ENCODE results near the gene ALKBH8.
"Not testable (repeated sequence)": the region's sequence is repeated elsewhere in the genome, so short reads cannot be mapped to it uniquely, and the experiment has no call there.

Gene ALKBH8

DNA sequence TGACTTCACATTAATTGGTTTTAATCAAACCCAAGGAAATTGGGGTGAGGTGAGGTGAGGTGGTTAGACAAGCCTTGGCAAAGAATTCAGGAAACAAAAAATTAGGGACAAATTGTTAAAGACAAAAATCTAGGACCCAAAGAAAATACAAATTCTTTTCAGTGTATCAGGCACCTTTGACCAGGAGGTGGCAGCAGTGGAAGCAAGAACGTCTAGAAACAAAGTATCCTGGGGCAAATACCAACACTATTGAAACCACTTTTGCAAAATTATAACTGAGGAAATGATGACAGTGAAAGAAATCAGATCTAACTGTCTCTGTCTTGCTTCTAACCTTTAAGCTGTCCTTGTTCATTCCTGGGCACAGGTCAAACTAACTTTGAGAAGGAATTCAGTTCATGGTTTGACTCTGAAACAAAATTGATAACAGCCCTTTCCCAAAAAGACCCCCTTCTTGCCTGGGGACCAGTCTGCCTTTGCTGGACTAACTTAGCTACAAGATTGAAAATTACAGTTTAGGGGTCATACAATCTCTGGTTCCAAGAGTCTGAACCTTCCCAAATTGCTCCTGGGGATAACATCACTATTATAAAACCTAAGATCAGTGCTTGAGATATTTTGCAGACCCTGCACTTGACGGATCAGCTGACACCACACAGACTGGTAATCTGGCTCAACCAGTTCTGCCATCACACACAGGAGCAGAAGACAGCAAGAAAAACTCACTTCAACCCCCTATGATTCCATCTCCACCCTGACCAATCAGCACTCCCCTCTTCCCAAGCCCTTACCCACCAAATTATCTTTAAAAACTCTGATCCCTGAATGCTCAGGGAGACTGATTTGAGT is 11.2 kb upstream of the ALKBH8 start:
- peak; percentile 62 to 72 for DNase-seq

DNA sequence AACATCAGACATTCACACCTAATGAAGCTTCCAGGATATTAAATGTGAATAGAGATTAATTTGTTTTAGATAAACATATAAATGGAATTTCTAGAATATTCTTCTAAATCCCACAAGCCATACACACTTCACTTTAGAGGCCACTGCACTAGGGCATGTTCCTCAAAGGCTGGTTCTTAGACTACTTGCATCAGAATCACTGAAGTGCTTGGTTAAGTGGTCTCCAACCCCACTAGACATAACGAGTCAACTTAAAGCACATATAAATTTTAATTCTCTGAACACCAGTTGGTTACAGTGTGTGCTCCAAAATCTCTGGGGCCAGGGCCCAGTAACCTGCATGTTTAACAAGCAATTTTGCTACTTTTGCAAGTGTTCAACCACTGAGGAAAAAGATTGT is 7.9 kb upstream of the ALKBH8 start:
- DNase-seq, result no peak

DNA sequence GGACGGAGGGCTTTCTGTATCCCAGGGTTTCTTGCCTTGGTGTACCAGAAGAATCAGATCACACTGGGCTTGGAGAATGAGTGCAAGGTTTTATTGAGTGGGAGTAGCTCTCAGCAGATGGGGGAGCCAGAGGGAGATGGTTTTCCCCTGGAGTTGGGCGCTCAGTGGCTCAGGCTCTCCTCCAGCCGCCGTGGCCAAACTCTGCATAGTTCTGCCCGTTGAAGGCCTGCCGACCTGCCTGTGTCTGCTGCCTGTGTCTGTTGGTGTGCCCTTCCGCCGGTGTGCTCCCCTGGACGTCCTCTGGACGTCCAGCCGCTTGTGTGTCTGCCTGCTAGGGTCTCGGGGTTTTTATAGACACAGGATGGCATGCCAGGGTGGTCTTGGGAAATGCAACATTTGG is 4.5 kb upstream of the ALKBH8 start:
- no peak for DNase-seq

DNA sequence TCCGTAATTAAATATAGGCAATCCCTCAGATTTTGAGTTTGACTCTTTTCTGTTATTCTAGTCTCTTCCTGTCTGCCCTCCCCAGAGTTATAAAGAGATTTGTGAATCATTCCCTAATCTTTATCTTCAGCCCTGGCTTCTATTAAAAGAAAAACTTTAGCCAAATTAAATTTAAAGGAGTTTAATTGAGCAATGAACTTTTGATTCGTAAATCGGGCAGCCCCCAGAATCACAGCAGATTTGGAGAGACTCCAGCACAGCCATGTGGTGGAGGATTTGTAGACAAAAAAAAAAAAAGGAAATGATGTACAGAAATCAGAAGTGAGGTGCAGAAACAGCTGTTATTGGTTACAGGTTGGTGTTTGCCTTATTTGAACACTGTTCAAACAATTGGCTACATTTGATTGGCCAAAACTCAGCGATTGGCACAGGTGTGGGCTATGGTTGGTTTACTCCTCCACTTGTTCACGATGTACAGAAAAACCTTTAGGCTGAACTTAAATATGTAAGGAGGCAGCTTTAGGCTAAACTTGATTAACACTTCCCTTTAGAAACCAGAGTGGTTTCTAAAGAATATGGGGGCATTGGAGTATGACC is 2.3 kb upstream of the ALKBH8 start:
- no peak for DNase-seq

DNA sequence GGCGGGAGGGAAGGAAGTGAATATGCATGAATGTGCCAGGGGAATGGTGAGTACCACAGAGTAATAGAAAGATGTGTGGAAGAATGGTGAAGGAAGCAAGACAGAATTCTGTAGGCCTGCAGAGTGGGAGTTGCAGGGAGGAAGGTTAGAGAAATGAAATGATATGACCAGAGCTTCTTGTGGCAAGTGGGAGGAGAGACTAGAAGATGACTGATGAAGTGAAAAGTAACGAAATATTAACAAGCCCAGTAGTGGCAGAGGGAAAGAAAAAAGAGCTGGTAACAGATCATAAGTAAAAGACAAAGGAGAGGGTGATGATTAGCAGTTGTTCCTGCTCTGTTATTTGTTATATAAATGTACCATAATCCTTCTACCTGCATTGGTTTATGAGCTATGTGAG is 1.0 kb upstream of the ALKBH8 start:
- no peak for DNase-seq

DNA sequence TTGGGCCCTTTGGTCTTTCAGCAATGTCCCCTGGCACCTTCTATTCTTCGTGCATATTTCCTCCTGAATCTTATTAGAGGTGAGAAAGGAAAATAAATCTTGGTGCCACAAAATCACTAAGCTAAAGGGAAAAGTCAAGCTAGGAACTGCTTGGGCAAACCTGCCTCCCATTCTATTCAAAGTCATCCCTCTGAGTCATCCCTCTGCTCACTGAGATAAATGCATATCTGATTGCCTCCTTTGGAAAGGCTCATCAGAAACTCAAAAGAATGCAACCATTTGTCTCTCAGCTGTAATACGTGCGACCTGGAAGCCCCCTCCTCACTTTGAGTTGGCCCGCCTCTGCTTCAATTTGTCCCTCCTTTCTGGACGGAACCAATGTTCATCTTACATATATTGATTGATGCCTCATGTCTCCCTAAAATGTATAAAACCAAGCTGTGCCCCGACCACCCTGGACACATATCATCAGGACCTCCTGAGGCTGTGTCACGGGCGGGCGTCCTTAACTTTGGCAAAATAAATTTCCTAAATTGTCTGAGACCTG is 493 bp upstream of the ALKBH8 start:
- not testable (repeated sequence) for DNase-seq

DNA sequence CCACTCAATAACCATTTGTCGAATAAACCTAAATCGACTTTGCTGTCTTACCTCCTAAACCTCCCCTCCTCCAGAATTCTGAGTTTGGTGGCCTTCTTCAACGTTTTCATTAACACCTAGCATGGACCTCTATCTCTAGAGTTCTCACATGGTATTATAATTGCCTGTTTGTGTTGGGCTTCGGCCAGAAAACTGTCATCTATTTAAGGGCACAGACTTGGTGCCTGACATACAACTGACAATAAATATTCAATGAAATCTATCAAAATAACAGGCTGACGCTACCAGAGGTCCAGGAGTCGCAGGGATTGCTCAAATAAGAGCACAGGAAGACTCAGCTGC is 687 bp downstream of the ALKBH8 start:
- no peak for DNase-seq

DNA sequence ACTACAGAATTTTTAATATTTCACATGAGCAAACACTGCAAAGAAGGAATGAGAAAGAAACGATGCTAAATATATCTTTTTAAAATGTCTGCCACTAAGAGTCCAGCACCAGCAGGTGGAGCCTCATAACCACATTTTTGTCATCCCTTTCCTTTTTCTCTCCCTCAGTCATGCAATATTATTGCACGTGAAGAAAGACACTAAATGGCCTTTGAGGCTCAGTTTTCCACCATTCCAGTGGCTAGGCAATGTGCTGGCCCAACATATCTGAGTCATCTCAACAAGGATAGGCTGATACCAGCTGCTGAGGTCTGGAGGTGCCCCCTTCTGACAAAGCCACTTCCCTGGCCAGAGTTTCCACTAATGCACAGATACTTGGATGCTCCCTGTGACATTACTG is 1.8 kb downstream of the ALKBH8 start:
- DNase-seq, result peak; percentile 17 to 37

DNA sequence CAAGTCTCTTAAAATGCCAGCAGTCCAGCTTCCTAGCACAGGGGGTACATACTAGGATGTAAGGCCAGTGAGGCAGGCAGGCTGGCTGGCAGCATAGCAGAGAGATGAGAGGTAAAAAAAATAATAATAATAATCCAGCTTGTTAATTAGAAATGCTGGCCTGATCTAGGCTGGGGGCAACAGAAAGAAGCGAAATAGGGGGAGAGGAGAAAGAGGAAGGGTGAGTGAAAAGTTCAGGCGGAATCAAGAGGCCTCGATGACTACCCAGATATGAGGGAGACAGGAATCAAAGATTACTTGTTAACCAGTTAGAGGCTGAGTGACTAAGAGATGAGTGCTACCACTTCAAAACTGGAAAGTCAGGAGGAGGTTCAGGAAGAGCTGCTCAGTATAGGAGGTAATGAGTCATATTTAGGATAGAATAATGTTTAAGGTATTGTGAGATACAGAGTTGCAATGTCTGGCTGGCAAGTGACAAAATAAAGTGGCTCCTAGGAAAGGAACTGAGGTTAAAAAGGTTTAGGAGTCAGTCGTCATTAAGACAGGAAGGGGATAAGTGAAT is 2.8 kb downstream of the ALKBH8 start:
- no peak for DNase-seq

DNA sequence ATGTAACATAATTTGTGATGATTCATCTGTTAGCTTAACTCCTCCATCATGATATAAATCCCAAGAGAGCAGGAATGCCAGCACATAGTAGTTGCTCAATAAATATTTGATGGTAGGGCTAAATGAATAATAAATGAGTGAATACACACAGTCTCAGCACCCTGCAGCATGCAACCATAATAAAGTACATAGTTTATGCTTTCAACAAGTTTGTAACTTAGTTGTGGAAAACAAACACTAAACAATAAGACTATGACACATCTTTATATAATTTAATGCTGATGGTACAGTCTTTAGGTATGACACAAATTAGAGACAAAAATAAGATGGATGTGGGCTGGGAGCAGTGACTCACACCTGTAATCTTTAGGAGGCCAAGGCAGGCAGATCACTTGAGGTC is 3.8 kb downstream of the ALKBH8 start:
- DNase-seq, result peak; percentile 8 to 14

DNA sequence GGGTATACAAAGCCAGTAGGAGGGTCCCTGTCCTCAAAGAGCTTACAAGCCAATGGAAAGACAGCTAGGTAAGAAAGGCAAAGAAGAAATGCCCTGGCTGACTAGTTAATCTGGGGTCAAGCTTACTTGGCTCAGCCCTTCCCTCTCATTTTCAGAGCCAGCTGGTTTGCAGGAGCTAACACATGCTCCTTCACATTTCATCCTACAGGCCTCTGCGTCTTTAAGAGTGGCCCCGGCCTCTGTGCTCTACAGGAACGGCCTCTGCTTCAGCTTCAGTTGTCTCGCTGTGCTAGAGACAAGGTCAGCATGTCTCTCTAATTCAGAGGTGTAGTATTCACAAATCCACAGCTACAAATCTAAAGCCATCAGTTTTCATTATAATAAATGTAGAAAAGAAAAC is 15.2 kb downstream of the ALKBH8 start:
- no peak for DNase-seq

DNA sequence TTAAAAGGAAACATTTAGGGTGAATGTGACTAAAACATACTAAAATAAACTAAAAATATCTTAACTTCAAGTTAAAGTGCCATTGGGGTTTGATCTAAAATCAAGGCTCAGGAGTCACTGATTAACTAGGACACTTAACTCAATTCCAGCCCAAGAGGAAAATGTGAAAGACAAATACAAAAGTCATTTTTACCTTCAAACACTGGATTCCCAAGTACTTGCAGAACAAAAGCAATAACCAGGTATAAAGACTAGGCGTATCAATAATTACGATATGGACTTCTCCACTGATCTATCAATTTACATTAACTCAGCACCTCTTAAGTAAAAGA is 15.6 kb downstream of the ALKBH8 start:
- DNase-seq, result no peak

DNA sequence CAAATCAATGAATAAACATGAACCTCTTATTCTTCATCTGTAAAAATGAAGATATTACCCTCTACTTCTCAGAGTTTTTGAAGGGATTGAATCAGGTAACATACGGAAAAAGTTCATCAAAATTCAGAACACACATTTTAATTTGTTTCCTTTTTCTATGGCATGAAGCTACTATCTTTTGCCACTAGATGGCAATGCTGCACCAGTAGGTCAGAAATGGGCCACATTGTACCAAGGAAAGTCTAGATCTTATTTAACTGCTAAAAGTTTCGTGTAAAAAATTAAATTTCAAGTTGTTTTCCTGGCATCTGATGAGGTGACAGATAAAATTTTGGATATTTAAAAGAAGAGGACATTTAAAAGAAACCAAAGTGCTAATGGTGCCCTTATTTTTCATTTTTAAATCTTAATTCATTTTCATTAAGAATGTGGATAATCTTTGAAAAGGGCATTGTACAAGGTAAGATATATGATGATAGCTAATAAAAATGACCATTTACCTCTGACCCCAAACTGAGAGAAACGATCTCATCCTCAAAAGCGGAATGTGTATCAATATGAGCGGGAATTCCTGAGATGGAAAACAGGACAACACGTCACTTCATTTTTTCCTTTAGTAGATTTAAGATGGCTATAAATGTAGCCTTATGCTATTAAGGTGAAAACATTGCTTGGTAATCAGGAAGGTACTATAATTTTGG is 16.1 kb downstream of the ALKBH8 start:
- DNase-seq, result peak; percentile 15 to 25

DNA sequence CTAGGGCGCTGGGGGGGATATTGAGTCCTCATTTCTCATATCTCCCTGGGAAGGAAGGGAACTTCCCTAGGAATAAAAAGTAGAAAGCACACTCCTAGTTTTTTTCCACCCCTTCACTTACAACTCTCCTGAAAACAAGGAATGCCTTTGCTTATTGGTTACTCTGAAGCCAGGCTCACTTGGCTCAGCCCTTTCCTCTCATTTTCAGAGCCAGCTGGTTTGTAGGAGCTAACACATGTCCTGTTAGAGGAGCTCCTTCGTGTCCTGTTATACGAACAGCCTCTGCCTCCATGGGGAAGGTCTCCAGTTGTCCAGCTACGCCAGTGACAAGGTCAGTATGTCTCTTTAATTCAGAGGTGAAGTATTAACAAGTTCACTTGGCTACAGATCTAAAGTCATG is 17.6 kb downstream of the ALKBH8 start:
- DNase-seq, result no peak

DNA sequence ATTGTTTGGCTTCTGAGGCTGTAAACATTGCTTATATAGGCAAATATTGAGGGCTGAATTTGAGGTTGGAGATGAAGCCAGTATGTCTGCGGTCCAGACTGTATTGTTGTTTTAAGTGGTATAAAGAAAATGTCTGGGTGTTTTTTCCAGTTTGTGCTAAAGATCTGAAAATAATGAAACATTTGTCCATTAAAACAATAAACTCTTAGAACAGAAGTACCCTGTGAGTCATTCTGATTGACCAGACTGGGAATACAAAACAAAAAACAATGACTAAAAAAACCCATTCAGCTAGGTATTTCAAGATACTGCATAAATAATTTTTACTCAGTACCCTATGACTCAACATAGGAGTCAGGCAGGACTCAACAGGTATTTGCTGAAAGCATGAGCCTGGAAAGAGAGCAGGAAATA is 20.4 kb downstream of the ALKBH8 start:
- no peak for DNase-seq

DNA sequence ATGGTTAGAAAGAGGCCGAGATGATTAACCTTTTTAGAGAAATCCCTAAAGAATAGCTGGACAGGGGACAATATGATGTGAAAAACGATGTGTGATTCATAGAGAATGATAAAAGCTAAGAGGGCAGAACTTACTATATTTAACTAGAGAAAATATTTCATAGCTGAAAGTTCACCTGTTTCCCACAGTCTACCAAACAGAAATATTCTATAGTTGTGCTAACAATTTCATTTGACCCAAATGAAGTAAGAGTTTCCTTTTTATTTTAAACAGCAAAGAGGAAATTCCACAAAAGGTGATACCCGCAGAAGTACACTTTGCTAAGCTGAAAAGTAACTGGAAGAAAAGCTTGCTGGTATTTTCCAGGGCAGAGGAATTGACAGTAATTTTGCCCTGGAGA is 26.7 kb downstream of the ALKBH8 start:
- DNase-seq, result no peak

DNA sequence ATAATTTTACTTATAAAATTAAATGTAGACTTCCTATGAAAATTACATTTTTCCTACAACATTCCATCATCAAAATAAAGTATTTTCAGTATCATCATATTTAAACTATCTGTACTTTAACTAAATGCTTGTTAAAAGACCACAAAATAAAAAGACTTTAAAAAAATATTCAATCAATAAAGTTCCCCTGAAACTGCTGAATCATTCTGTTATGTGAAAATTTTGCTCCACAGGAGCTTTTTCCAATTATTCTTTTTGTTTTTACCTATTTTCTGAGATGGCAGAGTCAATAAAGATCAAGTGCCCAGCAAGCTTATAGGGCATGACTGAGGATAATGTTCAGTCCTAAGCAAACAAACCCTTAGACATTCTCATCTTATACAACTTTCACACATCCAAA is 27.3 kb downstream of the ALKBH8 start:
- DNase-seq, result no peak

DNA sequence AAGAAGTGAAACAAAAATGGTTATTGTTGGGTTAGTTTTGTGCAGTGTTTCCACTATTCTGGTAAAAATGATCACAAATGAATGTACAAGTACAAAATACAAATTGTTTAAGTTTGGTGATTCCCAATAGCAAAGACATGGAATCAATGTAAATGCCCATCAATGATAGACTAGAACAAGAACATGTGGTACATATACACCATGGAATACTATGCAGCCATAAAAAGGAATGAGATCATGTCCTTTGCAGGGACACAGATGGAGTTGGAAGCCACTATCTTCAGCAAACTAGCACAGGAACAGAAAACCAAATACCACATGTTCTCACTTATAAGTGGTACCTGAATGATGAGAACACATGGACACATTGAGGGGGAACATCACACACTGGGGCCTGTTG is 28.4 kb downstream of the ALKBH8 start:
- DNase-seq, result not testable (repeated sequence)

DNA sequence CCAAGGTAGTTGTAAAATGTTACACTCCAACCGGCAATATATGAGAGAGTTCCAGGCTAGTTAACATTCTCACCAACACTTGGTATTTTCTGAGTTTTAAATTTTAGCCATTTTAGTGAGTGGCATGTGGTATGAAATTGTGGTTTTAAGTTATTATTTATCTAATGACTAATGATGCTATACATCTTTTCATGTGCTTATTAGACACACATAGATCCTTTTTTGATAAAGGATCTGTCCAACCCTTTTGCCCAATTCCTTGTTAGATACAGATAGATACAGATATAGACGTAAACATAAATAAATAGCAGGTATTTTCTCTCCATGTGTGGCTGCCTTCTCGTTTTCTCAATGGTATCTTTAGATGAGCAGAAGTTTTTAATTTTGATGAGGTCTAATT is 39.3 kb downstream of the ALKBH8 start:
- DNase-seq, result no peak

DNA sequence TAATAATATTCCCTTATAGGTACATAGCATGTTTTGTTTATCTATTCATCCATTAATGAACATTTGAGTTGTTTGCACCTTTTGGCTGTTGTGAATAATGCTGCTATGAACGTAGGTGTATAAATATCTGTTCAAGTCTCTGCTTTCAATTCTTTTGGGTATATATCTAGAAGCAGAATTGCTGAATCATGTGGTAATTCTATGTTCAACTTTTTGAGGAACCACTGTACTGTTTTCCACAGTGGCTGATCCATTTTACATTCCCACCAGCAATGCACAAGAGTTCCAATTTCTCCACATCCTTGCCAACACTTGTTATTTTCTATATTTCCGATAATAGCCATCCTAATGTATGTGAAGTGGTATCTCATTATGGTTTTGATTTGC is 56.7 kb downstream of the ALKBH8 start:
- no peak for DNase-seq

DNA sequence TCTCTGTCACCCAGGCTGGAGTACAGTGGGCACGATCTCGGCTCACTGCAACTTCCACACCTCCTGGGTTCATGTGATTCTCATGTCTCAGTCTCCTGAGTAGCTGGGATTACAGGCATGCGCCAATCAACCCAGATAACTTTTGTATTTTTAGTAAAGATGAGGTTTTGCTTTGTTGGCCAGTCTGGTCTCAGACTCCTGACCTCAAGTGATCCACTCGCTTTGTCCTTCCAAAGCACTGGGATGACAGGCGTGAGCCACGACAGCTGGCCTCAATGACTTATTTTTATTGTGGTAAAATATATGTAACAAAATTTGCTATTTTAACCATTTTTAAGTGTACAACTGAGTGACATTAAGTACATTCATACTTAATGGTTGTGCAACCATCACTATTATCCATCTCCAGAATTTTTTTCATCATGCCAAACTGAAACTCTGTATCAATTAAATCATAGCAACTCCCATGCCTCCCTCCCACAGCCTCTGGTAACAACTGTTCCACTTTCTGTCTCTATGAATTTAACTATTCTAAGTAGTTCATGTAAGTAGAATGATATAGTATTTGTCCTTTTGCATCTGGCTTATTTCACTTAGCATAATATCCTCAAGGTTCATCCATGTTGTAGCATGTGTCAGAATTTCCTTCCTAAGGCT is 57.2 kb downstream of the ALKBH8 start:
- no peak for DNase-seq

DNA sequence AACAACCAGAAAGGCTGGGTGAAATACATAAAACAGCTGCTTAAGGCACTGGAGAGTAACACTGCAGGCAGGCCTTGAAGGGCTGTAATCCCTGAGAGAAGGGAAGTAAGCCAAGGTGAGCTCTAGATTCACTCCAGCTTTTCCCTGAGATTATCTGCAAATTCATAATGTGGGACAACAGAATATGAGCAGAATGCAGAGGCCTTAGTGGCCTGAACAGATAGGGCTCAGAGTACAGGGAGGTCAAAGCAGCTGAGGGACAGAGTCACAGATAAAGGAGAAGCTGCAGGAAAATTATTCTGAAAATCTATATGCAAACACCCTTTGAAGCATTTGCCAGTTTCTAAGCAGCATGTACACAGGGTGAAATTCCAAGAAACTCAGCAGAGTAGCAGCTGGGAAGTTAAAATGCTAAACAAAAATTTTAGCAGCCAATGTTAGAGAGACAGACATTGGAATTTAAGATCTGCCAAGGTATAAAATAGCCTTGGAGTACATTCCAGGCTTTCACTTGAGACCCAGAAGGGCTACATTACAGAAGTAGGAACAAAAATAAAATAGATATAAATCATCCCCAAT is 59.8 kb downstream of the ALKBH8 start:
- no peak for DNase-seq

DNA sequence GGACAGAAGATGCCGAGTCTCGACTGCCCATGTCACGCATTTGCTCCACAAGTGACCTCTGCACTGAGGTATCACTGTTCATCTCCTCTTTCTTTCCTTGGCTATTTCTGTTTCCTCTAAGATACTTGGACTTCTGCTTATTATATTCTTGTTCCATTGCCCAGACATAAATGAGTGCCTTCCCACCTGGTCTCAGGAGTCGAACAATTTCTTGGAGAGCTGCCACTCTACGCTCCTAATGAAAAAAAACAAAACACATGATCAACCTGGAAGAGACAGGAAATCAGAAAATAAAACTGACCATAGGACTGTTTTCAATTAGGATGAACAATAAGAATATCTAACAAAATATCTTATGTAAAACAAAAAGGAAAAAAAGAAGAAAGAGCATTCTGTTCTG is 60.6 kb downstream of the ALKBH8 start:
- DNase-seq, result no peak

All from activated CD4-positive, alpha-beta T cell treated with anti-CD3 and anti-CD28 coated beads, Interleukin-2, amount 50 U/mL, for 48 hours (primary cell).